GM10248 (cell line): ENCODE measurements around the gene RPL27A.

Source experiments
- CTCF ChIA-PET: fragments of 300-600 bp; sonication (Branson Sonifier 250); formaldehyde crosslinking; extraction: SDS; loops from one replicate; lab custom pipeline; 2021; ENCODE audit warnings: antibody characterized with exemption; lab: Yijun Ruan, JAX
- POLR2A ChIA-PET: fragments of 350-650 bp; sonication (Branson Sonifier 250); formaldehyde crosslinking; extraction: SDS; loops from one replicate; lab custom pipeline; 2020; ENCODE audit warnings: antibody characterized with exemption; lab: Yijun Ruan, JAX
- DNase-seq: peaks from one replicate; pipeline ENCODE4 v3.0.0; 2012; ENCODE audit errors: extremely low spot score
- TF ChIP-seq, protein P1 (sequence below): IDR thresholded peaks from 2 replicates; pipeline ENCODE4 v1.5.1; 2012; ENCODE audit warnings: mild to moderate bottlenecking, low read depth; ENCODE audit errors: extremely low read depth, missing control alignments, control extremely low read depth

The RPL27A gene

GRCh38 chr11:8693010-8693551 is 10.5 kb downstream of the RPL27A start:
- TF ChIP-seq, protein P1, sequence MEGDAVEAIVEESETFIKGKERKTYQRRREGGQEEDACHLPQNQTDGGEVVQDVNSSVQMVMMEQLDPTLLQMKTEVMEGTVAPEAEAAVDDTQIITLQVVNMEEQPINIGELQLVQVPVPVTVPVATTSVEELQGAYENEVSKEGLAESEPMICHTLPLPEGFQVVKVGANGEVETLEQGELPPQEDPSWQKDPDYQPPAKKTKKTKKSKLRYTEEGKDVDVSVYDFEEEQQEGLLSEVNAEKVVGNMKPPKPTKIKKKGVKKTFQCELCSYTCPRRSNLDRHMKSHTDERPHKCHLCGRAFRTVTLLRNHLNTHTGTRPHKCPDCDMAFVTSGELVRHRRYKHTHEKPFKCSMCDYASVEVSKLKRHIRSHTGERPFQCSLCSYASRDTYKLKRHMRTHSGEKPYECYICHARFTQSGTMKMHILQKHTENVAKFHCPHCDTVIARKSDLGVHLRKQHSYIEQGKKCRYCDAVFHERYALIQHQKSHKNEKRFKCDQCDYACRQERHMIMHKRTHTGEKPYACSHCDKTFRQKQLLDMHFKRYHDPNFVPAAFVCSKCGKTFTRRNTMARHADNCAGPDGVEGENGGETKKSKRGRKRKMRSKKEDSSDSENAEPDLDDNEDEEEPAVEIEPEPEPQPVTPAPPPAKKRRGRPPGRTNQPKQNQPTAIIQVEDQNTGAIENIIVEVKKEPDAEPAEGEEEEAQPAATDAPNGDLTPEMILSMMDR, result no peak
- DNase-seq, result peak; percentile 7
- CTCF ChIA-PET, result interaction anchor here (0.8 kb wide), 1 partner anchor 10 kb away, joined by 3 read pairs; no protein-coding TSS in a partner anchor
- POLR2A ChIA-PET, result no interaction called here

GRCh38 chr11:8693555-8693954 is 11.0 kb downstream of the RPL27A start:
- ChIA-PET POLR2A (no interaction called here), CTCF (interaction anchor here (0.8 kb wide), 1 partner anchor 9 kb away, joined by 3 read pairs; no protein-coding TSS in a partner anchor)

DNA sequence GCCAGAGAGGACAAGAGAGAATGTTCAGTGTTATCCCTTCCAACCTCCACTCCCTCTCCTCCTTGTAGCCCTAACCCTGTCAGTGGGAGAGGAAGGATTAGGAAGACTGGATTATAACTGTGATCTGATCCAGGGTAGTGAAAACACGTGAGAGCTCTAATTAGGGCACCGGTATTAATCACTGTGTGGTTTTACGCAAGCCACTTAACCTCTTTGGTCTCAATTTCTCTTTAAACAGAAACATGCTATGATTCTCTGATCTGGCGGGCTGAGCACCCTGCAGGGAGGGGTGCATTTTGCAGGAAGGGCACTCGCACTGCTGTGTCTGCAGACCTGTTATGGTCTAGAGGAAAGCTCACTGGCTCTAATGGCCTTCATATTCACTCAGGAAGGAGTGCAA is 11.5 kb downstream of the RPL27A start:
- DNase-seq, result no peak
- ChIA-PET POLR2A (no interaction called here), CTCF (no interaction called here)
- TF ChIP-seq, protein P1, result no peak

More at GRCh38 chr11:8693555-8693954, 11.0 kb downstream of the RPL27A start:
- DNase-seq, result no peak
- TF ChIP-seq, protein P1, result no peak

GRCh38 chr11:8697054-8697453 is 14.5 kb downstream of the RPL27A start:
- no peak for DNase-seq
- TF ChIP-seq, protein P1, result no peak
- ChIA-PET POLR2A (interaction anchor here (1.3 kb wide), 1 partner anchor 18 kb away, joined by 4 read pairs; no protein-coding TSS in a partner anchor), CTCF (interaction anchor here (1.0 to 1.6 kb wide), 4 partner anchors 9 to 258 kb away, joined by 3 to 4 read pairs (median 3); no protein-coding TSS in a partner anchor)

DNA sequence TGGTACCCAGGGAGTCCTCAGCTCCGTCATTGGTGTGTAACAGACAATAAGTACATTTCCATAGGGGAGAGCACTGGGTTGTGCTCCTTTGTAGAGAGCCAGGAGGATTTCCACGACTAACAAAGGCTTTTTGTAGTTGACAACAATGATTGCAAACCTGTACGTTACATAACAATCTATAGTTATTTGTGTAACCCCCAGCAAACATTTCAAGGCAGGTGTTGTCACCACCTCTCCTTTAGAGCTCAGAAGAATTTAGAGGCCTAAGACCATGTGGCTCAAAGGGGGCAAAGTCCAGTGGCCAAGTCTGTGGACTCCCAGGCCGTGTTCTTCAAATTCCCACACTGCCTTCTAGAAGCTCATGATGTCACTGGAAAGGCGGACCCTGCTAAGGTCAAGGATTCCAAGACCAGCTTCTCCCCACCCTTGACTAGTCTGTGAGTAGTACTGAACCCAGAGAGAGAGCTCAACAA is 15.8 kb downstream of the RPL27A start:
- POLR2A ChIA-PET, result interaction anchor here (1.0 kb wide), 1 partner anchor 10 kb away, joined by 3 read pairs; no protein-coding TSS in a partner anchor
- CTCF ChIA-PET, result interaction anchor here (1.1 to 1.7 kb wide), 5 partner anchors 9 to 261 kb away, joined by 3 to 5 read pairs (median 3); no protein-coding TSS in a partner anchor
- no peak for DNase-seq
- TF ChIP-seq, protein P1, result no peak

DNA sequence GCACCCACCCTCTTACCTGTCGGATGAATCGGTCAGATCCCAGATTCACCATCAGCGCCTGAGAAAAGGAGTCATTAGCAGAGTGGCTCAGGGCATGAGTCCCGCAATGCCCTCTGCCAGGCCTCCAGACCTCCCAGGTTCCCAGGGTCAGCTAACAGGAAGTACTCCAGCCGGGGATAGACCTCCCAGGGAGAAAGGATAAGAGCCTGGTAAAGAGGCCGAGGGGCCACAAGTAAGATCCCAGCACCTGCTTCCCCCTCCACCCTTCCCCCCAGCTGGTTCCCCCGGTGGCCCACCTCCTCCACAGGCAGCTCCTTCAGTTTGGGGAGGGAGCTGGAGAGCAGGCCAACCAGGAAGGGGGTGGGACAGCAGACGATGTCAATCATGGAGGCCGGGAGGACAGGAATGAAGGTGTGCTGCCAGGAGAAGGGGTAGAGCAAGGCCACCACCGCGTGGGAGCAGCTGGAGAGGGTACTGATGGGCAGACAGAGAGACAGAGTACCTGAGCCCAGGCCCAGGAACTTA is 16.4 kb downstream of the RPL27A start:
- POLR2A ChIA-PET, result interaction anchor here (1.0 to 1.2 kb wide), 2 partner anchors 10 kb away, joined by 3 to 6 read pairs; no protein-coding TSS in a partner anchor

More for the DNA sequence above, 16.4 kb downstream of the RPL27A start:
- DNase-seq, result no peak
- TF ChIP-seq, protein P1, result no peak
- CTCF ChIA-PET, result interaction anchor here (1.1 to 1.7 kb wide), 4 partner anchors 9 to 260 kb away, joined by 3 to 5 read pairs (median 3); no protein-coding TSS in a partner anchor
